DOHH2 (cell line): ENCODE data around the gene WDR13.
"Not testable (repeated sequence)": the region's sequence is repeated elsewhere in the genome, so short reads cannot be mapped to it uniquely, and the experiment has no call there.

Experiments
- H3F3A ChIP-seq: fragments of 200-600 bp; sonication (generic), shearing (Covaris generic); 2 replicates; pipeline ENCODE4 v1.6.0; 2016; ENCODE audit warnings: antibody characterized with exemption, mild to moderate bottlenecking; ENCODE audit not compliant: control insufficient read depth, insufficient read depth
- H3K27ac ChIP-seq: fragments of 200-600 bp; sonication (generic); 2 replicates; pipeline ENCODE4 v1.5.1; 2014; ENCODE audit warnings: low read depth, mild to moderate bottlenecking, low read length, moderate library complexity
- H3K27me3 ChIP-seq: fragments of 200-600 bp; sonication (generic); 2 replicates; pipeline ENCODE4 v1.6.1; 2014; ENCODE audit warnings: mild to moderate bottlenecking, low read length, mixed read lengths; ENCODE audit not compliant: control insufficient read depth
- H3K36me3 ChIP-seq: fragments of 200-600 bp; sonication (generic); 2 replicates; pipeline ENCODE4 v1.6.1; 2014; ENCODE audit warnings: mild to moderate bottlenecking, low read length, moderate library complexity, mixed read lengths; ENCODE audit not compliant: control insufficient read depth
- H3K4me1 ChIP-seq: fragments of 200-600 bp; sonication (generic); 2 replicates; pipeline ENCODE4 v1.6.1; 2014; ENCODE audit warnings: mild to moderate bottlenecking, low read length, mixed read lengths; ENCODE audit not compliant: control insufficient read depth
- H3K4me2 ChIP-seq: fragments of 200-600 bp; sonication (generic); 2 replicates; pipeline ENCODE4 v1.6.0; 2014; ENCODE audit warnings: mild to moderate bottlenecking, low read length, moderate library complexity
- H3K4me3 ChIP-seq: fragments of 200-600 bp; sonication (generic); 2 replicates; pipeline ENCODE4 v1.5.1; 2014; ENCODE audit warnings: mild to moderate bottlenecking, low read length, mixed read lengths
- H3K79me2 ChIP-seq: fragments of 200-600 bp; sonication (generic); 2 replicates; pipeline ENCODE4 v1.6.1; 2014; ENCODE audit warnings: mild to moderate bottlenecking, low read length, mixed read lengths; ENCODE audit not compliant: control insufficient read depth
- H3K9me2 ChIP-seq: fragments of 200-600 bp; sonication (generic); replicated peaks from 2 replicates; pipeline ENCODE4 v1.6.1; 2014; ENCODE audit warnings: mild to moderate bottlenecking, low read length, mixed read lengths; ENCODE audit not compliant: control insufficient read depth
- H3K9me3 ChIP-seq: fragments of 200-600 bp; sonication (generic); 2 replicates; pipeline ENCODE4 v1.6.1; 2014; ENCODE audit warnings: antibody characterized with exemption, low read length, mixed read lengths; ENCODE audit not compliant: control insufficient read depth, insufficient read depth
- H4K20me1 ChIP-seq: fragments of 200-600 bp; sonication (generic); 2 replicates; pipeline ENCODE4 v1.6.0; 2014; ENCODE audit warnings: low read depth, mild to moderate bottlenecking, antibody characterized with exemption, low read length, moderate library complexity; ENCODE audit not compliant: control insufficient read depth, insufficient read depth

WDR13 gene

DNA sequence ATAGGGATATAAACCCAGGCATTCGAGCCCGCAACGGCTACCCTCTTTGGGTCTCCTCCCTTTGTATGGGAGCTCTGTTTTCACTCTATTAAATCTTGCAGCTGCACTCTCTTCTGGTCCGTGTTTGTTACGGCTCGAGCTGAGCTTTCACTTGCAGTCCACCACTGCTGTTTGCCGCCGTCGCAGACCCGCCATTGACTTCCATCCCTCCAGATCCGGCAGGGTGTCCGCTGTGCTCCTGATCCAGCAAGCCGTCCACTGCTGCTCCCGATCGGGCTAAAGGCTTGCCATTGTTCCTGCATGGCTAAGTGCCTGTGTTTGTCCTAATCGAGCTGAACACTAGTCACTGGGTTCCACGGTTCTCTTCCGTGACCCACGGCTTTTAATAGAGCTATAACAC, 57.5 kb downstream of the WDR13 start:
- not testable (repeated sequence) for H3K36me3 ChIP-seq, H3K27ac ChIP-seq, H4K20me1 ChIP-seq, H3K27me3 ChIP-seq, H3K9me2 ChIP-seq, H3K9me3 ChIP-seq, H3F3A ChIP-seq, H3K4me2 ChIP-seq, H3K4me3 ChIP-seq, H3K79me2 ChIP-seq
- H3K4me1 ChIP-seq: peaks cover 15% of the 10 kb centered on the region
